ENCODE data around the gene AFMID.
"Not testable (repeated sequence)": the region's sequence is repeated elsewhere in the genome, so short reads cannot be mapped to it uniquely, and the experiment has no call there.

Gene AFMID, protein sequence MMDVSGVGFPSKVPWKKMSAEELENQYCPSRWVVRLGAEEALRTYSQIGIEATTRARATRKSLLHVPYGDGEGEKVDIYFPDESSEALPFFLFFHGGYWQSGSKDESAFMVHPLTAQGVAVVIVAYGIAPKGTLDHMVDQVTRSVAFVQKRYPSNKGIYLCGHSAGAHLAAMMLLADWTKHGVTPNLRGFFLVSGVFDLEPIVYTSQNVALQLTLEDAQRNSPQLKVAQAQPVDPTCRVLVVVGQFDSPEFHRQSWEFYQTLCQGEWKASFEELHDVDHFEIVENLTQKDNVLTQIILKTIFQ
- long read RNA-seq, partial matches to known transcripts = 2 of 38 reads
- long read RNA-seq, other reads (novel, unspliced or antisense) = 30 of 38 reads

DNA sequence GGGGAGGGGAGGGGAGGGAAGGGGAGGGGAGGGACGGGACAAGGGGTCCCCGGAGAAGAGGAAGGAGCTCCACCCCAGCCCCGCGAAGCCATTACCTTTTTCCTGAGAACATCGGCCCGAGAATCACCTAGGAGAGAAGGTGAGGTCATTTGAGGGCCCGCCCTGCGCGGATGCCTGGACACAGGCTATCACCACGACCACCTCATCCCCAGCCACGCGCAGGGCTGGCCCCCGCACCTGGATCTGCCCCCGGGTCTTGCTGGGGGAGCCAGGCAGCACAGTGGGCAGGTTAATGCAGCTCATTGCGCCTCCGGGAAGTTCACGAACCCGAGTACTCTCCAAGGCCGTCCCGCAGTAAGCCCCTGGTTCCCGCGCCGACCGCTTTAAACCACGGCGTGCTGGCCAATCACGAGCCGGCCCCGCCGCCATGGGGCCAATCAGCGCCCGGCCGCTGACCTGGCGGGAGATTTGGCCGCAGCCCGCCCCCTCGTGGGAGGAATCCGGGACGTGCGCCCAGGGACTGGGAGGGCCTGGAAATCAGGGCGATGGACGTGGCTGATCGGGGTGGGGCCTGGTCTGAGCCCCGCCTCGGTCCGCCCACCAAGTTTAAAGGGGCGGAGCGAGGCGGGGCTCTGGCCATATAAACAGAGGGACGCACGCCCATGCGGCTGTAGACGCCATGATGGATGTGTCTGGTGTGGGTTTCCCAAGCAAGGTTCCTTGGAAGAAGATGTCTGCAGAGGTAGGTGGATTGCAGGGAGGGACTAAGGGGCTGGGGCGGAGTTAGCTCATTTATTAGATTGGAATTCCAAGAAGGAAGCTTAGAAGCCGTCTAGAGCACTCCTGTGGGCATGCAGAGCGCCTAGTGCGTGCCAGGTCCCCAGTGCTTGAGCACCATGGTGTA, at the start of gene AFMID, which contains the start of gene TK1:
Gene AFMID, plus strand, starts transcription at position 671 of the 904 bp plus-strand sequence. Its CDS starts 9 bp downstream, at position 680.
Gene TK1, minus strand, starts transcription at position 361 of the 904 bp plus-strand sequence. Its CDS starts 58 bp downstream, at position 303.
- DNase-seq (ENCODE audit: low read depth in 1 of 2, low spot score in 1 of 2) = peak; percentile 97 to 98
- no peaks in the 10 kb centered on the region for H3K27me3 ChIP-seq (ENCODE audit: insufficient read depth, poor library complexity, severe bottlenecking)
- H3K27ac ChIP-seq (replicated peaks) = peak within 1 kb of the TSS; percentile 78
- H3K4me3 ChIP-seq (replicated peaks; ENCODE audit: insufficient read depth, low read length) = peak within 1 kb of the TSS; percentile 92
- peak; percentile 94 for TF ChIP-seq POLR2AphosphoS5 (IDR thresholded peaks at IDR 0.05; ENCODE audit: low read depth)
- TF ChIP-seq, protein P1, sequence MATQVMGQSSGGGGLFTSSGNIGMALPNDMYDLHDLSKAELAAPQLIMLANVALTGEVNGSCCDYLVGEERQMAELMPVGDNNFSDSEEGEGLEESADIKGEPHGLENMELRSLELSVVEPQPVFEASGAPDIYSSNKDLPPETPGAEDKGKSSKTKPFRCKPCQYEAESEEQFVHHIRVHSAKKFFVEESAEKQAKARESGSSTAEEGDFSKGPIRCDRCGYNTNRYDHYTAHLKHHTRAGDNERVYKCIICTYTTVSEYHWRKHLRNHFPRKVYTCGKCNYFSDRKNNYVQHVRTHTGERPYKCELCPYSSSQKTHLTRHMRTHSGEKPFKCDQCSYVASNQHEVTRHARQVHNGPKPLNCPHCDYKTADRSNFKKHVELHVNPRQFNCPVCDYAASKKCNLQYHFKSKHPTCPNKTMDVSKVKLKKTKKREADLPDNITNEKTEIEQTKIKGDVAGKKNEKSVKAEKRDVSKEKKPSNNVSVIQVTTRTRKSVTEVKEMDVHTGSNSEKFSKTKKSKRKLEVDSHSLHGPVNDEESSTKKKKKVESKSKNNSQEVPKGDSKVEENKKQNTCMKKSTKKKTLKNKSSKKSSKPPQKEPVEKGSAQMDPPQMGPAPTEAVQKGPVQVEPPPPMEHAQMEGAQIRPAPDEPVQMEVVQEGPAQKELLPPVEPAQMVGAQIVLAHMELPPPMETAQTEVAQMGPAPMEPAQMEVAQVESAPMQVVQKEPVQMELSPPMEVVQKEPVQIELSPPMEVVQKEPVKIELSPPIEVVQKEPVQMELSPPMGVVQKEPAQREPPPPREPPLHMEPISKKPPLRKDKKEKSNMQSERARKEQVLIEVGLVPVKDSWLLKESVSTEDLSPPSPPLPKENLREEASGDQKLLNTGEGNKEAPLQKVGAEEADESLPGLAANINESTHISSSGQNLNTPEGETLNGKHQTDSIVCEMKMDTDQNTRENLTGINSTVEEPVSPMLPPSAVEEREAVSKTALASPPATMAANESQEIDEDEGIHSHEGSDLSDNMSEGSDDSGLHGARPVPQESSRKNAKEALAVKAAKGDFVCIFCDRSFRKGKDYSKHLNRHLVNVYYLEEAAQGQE (IDR thresholded peaks at IDR 0.05; ENCODE audit: insufficient replicate concordance, low read depth) = no peak

DNA sequence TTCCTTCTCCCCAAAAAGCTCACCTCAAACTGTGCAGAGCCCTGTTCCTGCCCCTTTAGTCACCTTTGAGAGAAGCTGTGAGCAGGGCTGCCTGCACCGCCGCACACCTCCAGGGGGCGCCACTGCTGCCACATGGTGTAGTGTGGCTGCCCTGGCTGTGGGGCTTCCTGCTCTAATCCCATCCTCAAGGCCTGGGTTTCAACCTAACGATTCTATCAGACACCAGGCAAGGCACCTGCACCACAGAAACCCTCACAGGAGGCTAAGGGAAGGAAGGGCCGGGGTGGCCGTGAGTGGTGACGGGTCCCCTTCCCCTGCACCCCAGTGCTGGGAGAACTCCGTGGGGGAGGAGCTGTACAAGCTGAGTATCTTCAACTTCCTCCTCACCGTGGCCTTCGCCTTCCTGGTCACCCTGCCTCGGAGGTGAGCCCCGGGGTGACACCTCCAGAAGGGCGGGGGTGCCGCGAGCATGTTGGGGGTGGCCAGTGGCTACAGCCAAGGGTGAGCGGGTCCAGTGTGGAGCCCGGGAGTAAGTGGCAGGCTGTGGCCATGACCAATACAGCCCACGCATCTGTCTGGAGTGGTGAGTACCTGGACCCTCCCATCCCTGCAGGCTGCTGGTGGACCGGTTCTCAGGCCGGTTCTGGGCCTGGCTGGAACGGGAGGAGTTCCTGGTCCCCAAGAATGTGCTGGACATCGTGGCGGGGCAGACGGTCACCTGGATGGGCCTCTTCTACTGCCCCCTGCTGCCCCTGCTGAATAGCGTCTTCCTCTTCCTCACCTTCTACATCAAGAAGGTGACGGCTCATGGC, 49.6 kb upstream of the AFMID start:
- H3K27ac ChIP-seq (replicated peaks) = peak overlapping the region; percentile 2
- TF ChIP-seq GABPA (IDR thresholded peaks at IDR 0.05; ENCODE audit: low read depth) (no peak), POLR2AphosphoS5 (IDR thresholded peaks at IDR 0.05; ENCODE audit: low read depth) (peak; percentile 82), SPI1 (IDR thresholded peaks at IDR 0.05; ENCODE audit: borderline replicate concordance, low read depth) (peak; percentile 14; the same call in 1 of the 2 replicates)
- TF ChIP-seq, protein P2, sequence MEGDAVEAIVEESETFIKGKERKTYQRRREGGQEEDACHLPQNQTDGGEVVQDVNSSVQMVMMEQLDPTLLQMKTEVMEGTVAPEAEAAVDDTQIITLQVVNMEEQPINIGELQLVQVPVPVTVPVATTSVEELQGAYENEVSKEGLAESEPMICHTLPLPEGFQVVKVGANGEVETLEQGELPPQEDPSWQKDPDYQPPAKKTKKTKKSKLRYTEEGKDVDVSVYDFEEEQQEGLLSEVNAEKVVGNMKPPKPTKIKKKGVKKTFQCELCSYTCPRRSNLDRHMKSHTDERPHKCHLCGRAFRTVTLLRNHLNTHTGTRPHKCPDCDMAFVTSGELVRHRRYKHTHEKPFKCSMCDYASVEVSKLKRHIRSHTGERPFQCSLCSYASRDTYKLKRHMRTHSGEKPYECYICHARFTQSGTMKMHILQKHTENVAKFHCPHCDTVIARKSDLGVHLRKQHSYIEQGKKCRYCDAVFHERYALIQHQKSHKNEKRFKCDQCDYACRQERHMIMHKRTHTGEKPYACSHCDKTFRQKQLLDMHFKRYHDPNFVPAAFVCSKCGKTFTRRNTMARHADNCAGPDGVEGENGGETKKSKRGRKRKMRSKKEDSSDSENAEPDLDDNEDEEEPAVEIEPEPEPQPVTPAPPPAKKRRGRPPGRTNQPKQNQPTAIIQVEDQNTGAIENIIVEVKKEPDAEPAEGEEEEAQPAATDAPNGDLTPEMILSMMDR (IDR thresholded peaks at IDR 0.05; ENCODE audit: insufficient read depth, low read length) = peak; percentile 66
- TF ChIP-seq, protein P1 (IDR thresholded peaks at IDR 0.05; ENCODE audit: insufficient replicate concordance, low read depth) = no peak
- H3K27me3 ChIP-seq (ENCODE audit: insufficient read depth, poor library complexity, severe bottlenecking) = no peaks in the 10 kb centered on the region
- DNase-seq (ENCODE audit: low read depth in 1 of 2, low spot score in 1 of 2) = peak in 1 of 2 experiments; percentile 86
- no peak overlapping the region for H3K4me3 ChIP-seq (replicated peaks; ENCODE audit: insufficient read depth, low read length)

DNA sequence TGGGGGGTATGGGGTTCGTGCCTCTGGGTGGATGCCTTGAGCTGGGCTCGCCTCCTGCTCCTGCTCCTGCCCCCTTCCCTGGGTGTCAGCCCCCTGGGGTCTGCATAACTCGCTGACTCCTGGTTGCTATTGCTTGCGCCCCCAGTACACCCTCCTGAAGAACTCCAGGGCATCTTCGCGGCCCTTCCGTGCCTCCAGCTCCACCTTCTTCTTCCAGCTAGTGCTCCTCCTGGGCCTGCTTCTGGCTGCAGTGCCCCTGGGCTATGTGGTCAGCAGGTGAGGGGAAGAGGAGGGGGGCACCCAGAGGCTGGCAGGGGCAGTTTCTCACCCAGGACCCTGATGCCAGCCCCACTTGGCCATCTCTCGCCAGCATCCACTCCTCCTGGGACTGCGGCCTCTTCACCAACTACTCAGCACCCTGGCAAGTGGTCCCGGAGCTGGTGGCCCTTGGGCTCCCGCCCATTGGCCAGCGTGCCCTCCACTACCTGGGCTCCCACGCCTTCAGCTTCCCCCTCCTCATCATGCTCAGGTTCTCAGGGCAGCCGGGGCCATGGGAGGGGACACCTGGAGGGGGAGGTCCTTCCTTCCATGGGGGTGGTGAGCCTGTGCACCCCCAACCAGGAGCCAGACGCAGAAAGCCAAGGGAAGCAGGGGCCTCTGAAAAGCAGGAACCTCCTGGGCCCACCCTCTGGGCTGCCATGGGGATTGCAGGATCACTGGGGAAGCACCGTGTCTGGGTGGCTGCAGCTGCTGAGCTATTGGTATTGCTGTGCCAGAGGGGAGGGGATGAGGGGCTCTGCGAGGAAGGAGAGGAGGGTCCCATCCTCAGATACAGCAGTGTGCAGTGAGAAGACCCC, 48.7 kb upstream of the AFMID start:
- H3K4me3 ChIP-seq (replicated peaks; ENCODE audit: insufficient read depth, low read length) = no peak overlapping the region
- peak in 1 of 2 experiments; percentile 14 for DNase-seq (ENCODE audit: low read depth in 1 of 2, low spot score in 1 of 2)
- H3K27me3 ChIP-seq (ENCODE audit: insufficient read depth, poor library complexity, severe bottlenecking) = no peaks in the 10 kb centered on the region
- H3K27ac ChIP-seq (replicated peaks) = peak overlapping the region; percentile 2; the same call in 1 of the 2 replicates
- TF ChIP-seq POLR2AphosphoS5 (IDR thresholded peaks at IDR 0.05; ENCODE audit: low read depth) (no peak; the same call in 1 of the 2 replicates), SPI1 (IDR thresholded peaks at IDR 0.05; ENCODE audit: borderline replicate concordance, low read depth) (no peak)

DNA sequence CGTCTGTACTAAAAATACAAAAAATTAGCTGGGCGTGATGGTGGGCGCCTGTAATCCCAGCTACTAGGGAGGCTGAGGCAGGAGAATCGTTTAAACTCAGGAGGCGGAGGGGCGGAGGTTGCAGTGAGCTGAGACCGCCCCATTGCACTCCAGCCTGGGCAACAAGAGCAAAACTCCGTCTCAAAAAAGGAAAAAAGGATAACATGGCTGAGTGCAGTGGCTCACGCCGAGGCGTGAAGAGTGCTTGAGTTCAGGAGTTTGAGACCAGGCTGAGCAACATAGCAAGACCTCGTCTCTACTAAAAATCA, 47.3 kb upstream of the AFMID start:
- not testable (repeated sequence) for H3K27ac ChIP-seq (replicated peaks); DNase-seq (ENCODE audit: low read depth in 1 of 2, low spot score in 1 of 2); H3K4me3 ChIP-seq (replicated peaks; ENCODE audit: insufficient read depth, low read length); H3K27me3 ChIP-seq (ENCODE audit: insufficient read depth, poor library complexity, severe bottlenecking)
